ENCODE results near the gene GPSM1.

GRCh38 chr9:136287960-136288753 lies 39.2 kb upstream of the GPSM1 start:
- TF ChIP-seq POLR2AphosphoS5 (IDR thresholded peaks at IDR 0.05; ENCODE audit: control insufficient read depth, insufficient read depth, low read depth, low read length) (no peak), MAZ (CRISPR knock-in tag; conservative IDR thresholded peaks at IDR 0.05 in 1 of 2, IDR thresholded peaks at IDR 0.05 in 1 of 2) (no peak), JUN (IDR thresholded peaks at IDR 0.05; ENCODE audit: borderline replicate concordance, low read depth, low read length) (no peak), JUN (CRISPR knock-in tag; IDR thresholded peaks at IDR 0.05; ENCODE audit: borderline replicate concordance) (no peak), CTCF (IDR thresholded peaks at IDR 0.05 in 2 of 3, conservative IDR thresholded peaks at IDR 0.05 in 1 of 3; ENCODE audit: insufficient read depth in 2 of 3, low read depth in 1 of 3, low read length in 3 of 3) (no peak), EZH2 (IDR thresholded peaks at IDR 0.05; ENCODE audit: borderline replicate concordance, low read depth, low read length) (no peak), REST (IDR thresholded peaks at IDR 0.05; ENCODE audit: borderline replicate concordance) (no peak), REST (CRISPR knock-in tag; IDR thresholded peaks at IDR 0.05; ENCODE audit: low read depth) (no peak), RERE (CRISPR knock-in tag; IDR thresholded peaks at IDR 0.05; ENCODE audit: borderline replicate concordance) (no peak), ZNF639 (CRISPR knock-in tag; conservative IDR thresholded peaks at IDR 0.05 in 1 of 2, IDR thresholded peaks at IDR 0.05 in 1 of 2) (no peak), NCOA6 (IDR thresholded peaks at IDR 0.05) (no peak), NFIC (IDR thresholded peaks at IDR 0.05) (no peak), RCOR1 (IDR thresholded peaks at IDR 0.05; ENCODE audit: borderline replicate concordance in 1 of 2, low read depth in 2 of 2, low read length in 2 of 2) (no peak), ZNF121 (CRISPR knock-in tag; conservative IDR thresholded peaks at IDR 0.05) (no peak), ZKSCAN1 (IDR thresholded peaks at IDR 0.05; ENCODE audit: low read depth, low read length) (no peak)

Measured in K562 (cell line).